Astrocyte of the cerebellum (primary cell): Measurements from ENCODE around the gene CYTH3.
"Not testable (repeated sequence)": the region's sequence is repeated elsewhere in the genome, so short reads cannot be mapped to it uniquely, and the experiment has no call there.

Experiments
- DNase-seq: peaks from one replicate; pipeline ENCODE4 v3.0.0-alpha.2; 2011; ENCODE audit warnings: low read depth
- H3K4me3 ChIP-seq: 2 replicates; pipeline ENCODE4 v1.5.1; 2011; ENCODE audit warnings: mild to moderate bottlenecking, low read depth, low read length, moderate library complexity
- CTCF ChIP-seq: IDR thresholded peaks from 2 replicates; pipeline ENCODE4 v1.5.1; 2012; ENCODE audit warnings: low read length, low read depth, moderate library complexity, mild to moderate bottlenecking; ENCODE audit errors: missing control alignments
- in situ Hi-C: cut with HindIII; loops from 2 replicates; pipeline ENCODE4 v1.10.0; 2017; ENCODE audit warnings: low sequenced_read_pairs

Gene CYTH3

GRCh38 chr7:6227294-6227846 is 45.1 kb downstream of the CYTH3 start:
- TF ChIP-seq CTCF = no peak

GRCh38 chr7:6226194-6226799 is 46.1 kb downstream of the CYTH3 start:
- no peak for DNase-seq
- no peak for TF ChIP-seq CTCF

More at GRCh38 chr7:6227294-6227846, 45.1 kb downstream of the CYTH3 start:
- DNase-seq = no peak
- H3K4me3 ChIP-seq = no peak overlapping the region
- in situ Hi-C loops = no loop called here

DNA sequence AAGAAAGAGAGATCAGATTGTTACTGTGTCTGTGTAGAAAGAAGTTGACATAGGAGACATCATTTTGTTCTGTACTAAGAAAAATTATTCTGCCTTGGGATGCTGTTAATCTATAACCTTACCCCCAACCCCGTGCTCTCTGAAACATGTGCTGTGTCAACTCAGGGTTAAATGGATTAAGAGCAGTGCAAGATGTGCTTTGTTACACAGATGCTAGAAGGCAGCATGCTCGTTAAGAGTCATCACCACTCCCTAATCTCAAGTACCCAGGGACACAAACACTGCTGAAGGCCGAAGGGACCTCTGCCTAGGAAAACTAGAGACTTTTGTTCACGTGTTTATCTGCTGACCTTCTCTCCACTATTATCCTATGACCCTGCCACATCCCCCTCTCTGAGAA is 49.0 kb downstream of the CYTH3 start:
- H3K4me3 ChIP-seq, in situ Hi-C loops: not testable (repeated sequence)

More at GRCh38 chr7:6226194-6226799, 46.1 kb downstream of the CYTH3 start:
- no peak overlapping the region for H3K4me3 ChIP-seq
- in situ Hi-C loops = no loop called here

DNA sequence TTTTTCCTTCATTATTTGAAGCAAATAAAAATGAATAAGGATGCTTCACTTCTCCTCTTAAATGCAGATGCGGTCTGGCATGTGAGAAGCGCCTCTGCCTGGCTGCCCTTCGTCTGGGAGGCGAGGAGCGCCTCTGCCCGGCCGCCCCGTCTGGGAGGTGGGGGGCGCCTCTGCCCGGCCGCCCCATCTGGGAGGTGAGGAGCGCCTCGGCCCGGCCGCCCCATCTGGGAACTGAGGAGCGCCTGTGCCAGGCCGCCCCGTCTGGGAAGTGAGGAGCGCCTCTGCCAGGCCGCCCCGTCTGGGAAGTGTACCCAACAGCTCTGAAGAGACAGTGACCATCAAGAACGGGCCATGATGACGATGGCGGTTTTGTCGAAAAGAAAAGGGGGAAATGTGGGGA is 49.4 kb downstream of the CYTH3 start:
- in situ Hi-C loops, DNase-seq, H3K4me3 ChIP-seq: not testable (repeated sequence)

More for the DNA sequence above, 49.0 kb downstream of the CYTH3 start:
- not testable (repeated sequence) for DNase-seq

DNA sequence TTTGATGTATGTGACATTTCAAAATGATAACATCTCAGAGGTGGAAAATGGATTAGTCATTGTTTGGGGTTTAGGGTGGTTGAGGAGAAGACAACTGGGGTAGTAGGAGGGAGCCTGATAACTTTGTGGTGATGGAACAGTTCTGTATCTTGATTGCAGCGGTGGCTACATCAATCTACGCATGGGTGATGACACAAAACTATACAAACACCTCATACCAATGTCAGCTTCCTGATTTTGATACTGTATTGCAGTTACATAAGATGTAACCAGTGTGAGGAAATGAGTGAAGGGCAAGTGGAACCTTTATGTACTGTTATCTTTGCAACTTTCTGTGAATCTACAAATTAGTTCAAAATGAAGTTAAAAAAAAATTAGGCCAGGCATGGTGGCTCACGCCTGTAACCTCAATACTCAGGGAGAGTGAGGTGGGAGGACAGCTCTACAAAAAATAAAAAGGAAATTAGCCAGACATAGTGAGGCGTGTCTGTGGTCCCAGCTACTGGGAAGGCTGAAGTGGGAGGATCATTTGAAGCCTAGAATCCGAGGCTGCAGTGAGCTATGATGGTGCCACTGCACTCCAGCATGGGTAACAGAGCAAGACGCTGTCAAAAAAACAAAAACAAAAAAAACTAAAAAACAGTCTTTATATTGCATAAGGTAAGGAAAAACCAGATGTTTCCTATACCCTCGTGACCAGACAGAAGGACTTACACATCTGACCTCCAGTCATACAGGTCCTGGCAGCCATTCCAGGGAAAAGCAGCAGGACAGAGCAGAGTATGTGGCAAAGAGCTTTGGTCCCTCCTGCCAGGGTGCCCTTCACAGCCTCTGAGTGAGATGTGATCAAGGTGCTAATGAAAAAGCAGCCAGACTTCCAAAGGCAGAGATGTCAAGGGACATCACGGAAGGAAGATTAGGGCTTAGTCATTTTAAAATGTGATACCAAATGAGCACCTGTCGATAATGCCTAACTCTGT is 50.8 kb downstream of the CYTH3 start:
- no peak for TF ChIP-seq CTCF
- DNase-seq = no peak
- in situ Hi-C loops = no loop called here
- H3K4me3 ChIP-seq = no peak overlapping the region

DNA sequence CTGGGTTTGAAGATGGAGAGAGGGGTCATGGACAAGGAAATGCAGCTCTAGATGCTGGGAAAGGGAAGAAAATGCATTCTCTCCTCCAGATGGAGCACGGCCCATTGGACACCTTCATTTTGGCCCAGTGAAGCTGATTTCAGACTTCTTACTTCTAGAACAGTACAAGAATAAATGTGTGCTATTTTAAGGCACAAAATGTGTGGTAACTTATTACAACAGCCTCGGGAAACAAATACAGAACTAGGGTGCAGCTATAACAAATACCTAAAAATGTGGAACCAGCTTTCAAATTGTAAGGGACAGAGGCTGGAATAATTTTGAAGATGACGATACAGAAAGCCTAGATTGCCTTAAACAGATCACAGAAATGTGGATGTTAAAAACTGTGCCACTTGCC is 54.1 kb downstream of the CYTH3 start:
- no peak for DNase-seq
- in situ Hi-C loops = no loop called here
- TF ChIP-seq CTCF = no peak
- H3K4me3 ChIP-seq = no peak overlapping the region

DNA sequence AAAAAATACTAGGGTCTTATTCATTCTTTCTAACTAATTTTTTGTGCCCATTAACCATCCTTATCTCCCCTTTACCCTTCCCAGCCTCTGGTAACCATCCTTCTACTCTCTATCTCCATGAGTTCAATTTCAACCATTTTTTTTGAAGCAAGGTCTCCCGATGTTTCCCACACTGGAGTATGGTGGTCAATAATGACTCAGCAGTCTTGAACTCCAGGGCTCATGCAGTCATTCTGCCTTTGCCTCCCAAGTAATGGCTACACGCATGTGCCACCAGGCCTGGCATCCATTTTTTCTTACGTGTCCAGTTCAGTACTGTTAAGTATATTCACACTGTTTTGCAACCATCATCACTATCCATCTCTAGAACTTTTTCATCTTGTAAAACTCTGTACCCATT is 60.4 kb downstream of the CYTH3 start:
- DNase-seq = no peak
- TF ChIP-seq CTCF = no peak
- no peak overlapping the region for H3K4me3 ChIP-seq
- in situ Hi-C loops = no loop called here
